ENCODE measurements around the gene CENATAC.
A peak's percentile ranks its signal among the peaks of the same experiment; 100 is the strongest.
"Not testable (repeated sequence)": the region's sequence is repeated elsewhere in the genome, so short reads cannot be mapped to it uniquely, and the experiment has no call there.

CENATAC gene

DNA sequence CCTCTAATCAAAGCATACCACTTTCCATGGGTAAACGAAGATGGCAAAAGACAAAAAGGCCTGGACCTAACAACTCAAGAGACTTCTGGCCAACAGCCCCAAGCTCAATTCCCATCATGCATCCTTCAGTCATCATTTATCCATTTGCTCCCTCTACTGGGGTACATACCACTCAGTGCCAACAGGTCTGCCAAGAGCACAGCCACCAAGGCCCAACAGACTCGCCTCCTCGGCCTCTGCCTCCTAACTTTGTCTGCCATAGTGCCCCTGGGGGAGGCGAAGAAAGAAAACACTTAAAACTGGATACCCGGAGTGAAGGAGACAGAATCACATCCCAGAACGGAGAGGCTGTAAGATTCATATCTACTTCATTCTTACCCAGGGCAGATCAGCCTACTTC, 58.0 kb downstream of the CENATAC start:
- peak; percentile 24 for DNase-seq (ENCODE audit: low read depth)

DNA sequence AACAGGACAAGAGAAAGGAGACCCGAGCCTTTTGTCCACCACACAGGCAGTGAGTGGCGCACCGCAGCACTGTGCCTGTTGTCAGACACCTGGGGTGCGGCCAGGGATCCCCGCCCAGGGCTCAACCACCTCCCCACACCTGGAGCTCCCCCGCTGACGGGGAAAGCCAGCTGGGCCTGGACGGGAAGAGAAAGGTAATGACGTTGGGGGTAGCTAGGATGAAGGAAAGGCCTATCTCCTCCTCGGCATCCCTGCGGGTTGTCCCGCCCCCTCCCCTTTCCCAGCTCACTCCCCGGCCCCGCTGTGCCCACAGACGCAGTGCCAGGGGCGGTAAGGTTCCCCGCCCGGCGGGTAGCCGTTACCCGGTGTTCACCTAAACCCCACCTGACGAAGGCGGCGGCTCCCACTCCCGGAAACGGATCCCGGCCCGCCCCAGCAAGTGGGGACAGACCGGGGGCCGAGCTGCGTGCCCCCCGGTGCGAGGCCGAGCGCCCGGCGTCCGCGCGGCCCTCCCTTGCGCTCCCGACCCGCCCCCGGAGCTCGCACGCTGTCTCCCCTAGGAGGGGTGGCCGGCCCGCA, 58.6 kb downstream of the CENATAC start:
- DNase-seq (ENCODE audit: low read depth), result no peak

DNA sequence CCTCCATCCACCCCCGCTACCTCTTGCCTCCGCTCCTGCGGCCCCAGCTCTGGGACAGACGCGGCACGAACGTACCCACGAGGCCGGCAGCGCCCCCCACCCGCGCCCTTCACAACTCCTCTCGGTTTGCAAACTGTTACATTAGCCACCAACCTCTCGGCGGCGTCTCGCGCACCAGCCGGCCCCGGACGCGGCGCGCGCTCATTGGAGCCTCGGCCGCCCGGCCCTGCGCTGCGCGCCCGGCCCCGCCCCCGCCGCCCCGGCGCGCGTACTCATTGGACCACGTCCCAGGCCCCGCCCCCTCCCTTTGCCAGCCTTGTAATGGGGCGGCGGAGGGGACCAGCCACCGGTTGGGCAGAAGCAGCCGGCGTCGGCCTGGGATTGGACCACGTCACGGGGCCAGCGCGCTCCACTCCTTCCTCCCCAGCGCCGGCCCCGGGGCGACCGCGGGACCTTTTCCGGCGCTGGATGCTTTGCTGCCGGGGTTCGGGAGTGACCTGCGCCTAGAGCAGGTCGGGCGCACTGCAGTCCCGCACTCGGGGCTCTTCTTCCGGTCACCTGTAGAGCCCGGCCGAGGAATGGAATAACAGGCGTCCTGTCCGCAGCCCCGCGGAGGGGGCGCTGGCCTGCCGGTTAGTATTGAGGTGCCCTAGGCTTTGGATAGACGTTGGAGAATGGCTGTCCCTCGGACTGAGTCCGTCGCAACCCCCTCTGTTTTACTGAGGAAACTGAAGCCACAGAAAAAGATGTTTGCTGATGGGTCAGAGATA, 59.2 kb downstream of the CENATAC start, which contains the start of gene HYOU1:
Gene HYOU1 (minus strand): TSS at position 206 of the 770 bp plus-strand sequence. CDS start 1,045 bp downstream, outside the sequence.
- DNase-seq (ENCODE audit: low read depth), result peak; percentile 92

DNA sequence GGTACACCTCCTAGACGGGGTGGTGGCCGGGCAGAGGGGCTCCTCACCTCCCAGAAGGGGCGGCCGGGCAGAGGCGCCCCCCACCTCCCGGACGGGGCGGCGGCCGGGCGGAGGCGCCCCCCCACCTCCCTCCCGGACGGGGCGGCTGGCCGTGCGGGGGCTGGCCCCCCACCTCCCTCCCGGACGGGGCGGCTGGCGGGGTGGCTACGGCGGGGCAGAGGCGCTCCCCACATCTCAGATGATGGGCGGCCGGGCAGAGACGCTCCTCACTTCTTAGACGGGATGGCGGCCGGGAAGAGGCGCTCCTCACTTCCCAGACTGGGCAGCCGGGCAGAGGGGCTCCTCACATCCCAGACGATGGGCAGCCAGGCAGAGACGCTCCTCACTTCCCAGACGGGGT, 61.2 kb downstream of the CENATAC start:
- not testable (repeated sequence) for DNase-seq (ENCODE audit: low read depth)

DNA sequence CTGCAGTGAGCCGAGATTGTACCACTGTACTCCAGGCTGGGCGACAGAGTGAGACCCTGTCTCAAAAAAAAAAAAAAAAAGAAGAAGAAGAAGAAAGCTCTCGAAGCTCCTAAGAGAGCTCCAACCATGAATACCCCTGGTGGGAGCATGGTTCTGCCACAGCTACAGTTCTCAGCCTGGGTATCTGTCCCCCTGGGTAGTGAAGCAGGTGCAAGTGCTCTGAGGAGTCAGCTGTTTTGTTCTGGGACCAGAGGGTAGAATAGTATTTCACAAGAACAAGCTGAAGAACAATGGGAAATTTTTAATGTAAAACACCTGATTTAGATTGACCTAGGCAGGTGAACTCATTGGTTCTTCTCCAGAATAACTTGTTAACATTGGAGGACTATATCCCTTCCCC, 63.3 kb downstream of the CENATAC start:
- no peak for DNase-seq (ENCODE audit: low read depth)

DNA sequence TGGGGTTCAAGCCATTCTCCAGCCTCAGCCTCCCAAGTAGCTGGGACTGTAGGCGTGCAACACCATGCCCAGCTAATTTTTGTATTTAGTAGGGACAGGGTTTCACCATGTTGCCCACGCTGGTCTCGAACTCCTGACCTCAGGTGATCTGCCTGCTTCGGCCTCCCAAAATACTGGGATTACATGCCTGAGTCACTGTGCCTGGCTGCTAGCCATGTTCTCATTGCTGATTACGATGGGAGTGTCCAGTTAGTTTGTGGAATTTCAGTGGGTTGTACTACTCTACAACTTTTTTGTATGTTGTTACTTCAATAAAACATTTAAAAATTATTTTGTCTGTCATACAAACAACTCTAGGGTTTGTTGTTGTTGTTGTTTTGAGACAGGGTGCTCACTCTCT, 64.8 kb downstream of the CENATAC start:
- DNase-seq (ENCODE audit: low read depth), result peak; percentile 73

DNA sequence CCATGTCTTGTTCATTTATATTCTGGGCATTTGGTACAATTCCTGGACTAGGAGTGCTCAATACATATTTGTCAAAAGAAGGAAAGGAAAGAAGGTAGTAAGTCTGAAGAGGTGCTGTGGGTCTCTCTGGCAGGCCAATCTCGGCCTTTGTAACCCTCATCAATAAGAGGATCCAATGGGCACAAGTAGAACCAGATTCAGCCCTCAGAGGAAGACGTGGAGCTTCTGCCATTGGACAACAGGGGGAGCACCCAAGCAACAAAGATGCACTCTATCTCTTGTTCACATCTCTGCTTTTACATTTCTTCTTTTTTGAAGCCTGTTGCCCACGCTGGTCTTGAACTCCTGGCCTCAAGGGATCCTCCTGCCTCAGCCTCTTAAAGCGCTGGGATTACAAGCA, 67.4 kb downstream of the CENATAC start:
- DNase-seq (ENCODE audit: low read depth), result peak; percentile 38
